AG09319 (cell line): ENCODE results near the gene ITPRID2.

Experiments used
- DNase-seq: peaks from one replicate; pipeline ENCODE4 v3.0.0-alpha.2; 2010; ENCODE audit warnings: low read depth; ENCODE audit errors: extremely low read depth
- CTCF ChIP-seq: IDR thresholded peaks from 2 replicates; pipeline ENCODE4 v1.5.1; 2011; ENCODE audit warnings: low read depth, mild to moderate bottlenecking, inconsistent platforms, low read length, moderate library complexity

ITPRID2 gene

GRCh38 chr2:181902625-181903024 is 11.1 kb downstream of the ITPRID2 start:
- no peak for TF ChIP-seq CTCF
- no peak for DNase-seq

- DNase-seq, result no peak
- TF ChIP-seq CTCF, result peak; percentile 44
Observed at GRCh38 chr2:181904022-181904632, 12.6 kb downstream of the ITPRID2 start.

GRCh38 chr2:181907057-181907456 is 15.5 kb downstream of the ITPRID2 start:
- no peak for DNase-seq
- TF ChIP-seq CTCF, result no peak

GRCh38 chr2:181907635-181908034 is 16.1 kb downstream of the ITPRID2 start:
- no peak for TF ChIP-seq CTCF
- DNase-seq, result no peak

- no peak for TF ChIP-seq CTCF
- no peak for DNase-seq
Observed at GRCh38 chr2:181910028-181910831, 18.7 kb downstream of the ITPRID2 start.

- DNase-seq, result no peak
- no peak for TF ChIP-seq CTCF
Observed at GRCh38 chr2:181911830-181912229, 20.3 kb downstream of the ITPRID2 start.

GRCh38 chr2:181915102-181915501 is 23.6 kb downstream of the ITPRID2 start:
- TF ChIP-seq CTCF, result no peak
- no peak for DNase-seq
